Subcutaneous abdominal adipose tissue (tissue), 5 donors: ENCODE measurements around the gene NHERF2.

ENCODE experiments used
- H3K27ac ChIP-seq: one replicate; pipeline ENCODE4 v1.7.0; 2013; ENCODE audit warnings: low read depth, mild to moderate bottlenecking, inconsistent platforms, low read length, moderate library complexity
- H3K27me3 ChIP-seq, 5 donors: one replicate each; pipeline ENCODE4 v1.7.0; 2013; ENCODE audit warnings: low read length in 5 of 5, inconsistent platforms in 1 of 5; ENCODE audit not compliant: control insufficient read depth in 5 of 5, insufficient read depth in 4 of 5
- H3K36me3 ChIP-seq, 5 donors: one replicate each; pipeline ENCODE4 v1.7.0; 2013; ENCODE audit warnings: low read length in 5 of 5; ENCODE audit not compliant: control insufficient read depth in 5 of 5, insufficient read depth in 5 of 5
- H3K4me1 ChIP-seq, 5 donors: one replicate each; pipeline ENCODE4 v1.7.0; 2013; ENCODE audit warnings: low read length in 5 of 5, mild to moderate bottlenecking in 3 of 5, moderate library complexity in 1 of 5; ENCODE audit not compliant: control insufficient read depth in 5 of 5, insufficient read depth in 5 of 5
- H3K4me3 ChIP-seq, 5 donors: one replicate each; pipeline ENCODE4 v1.7.0; 2013; ENCODE audit warnings: low read length in 5 of 5, low read depth in 1 of 5
- H3K9ac ChIP-seq, 5 donors: one replicate each; pipeline ENCODE4 v1.7.0; 2013; ENCODE audit warnings: low read length in 5 of 5, mild to moderate bottlenecking in 4 of 5, moderate library complexity in 3 of 5
- H3K9me3 ChIP-seq, 5 donors: one replicate each; pipeline ENCODE4 v1.7.0; 2013; ENCODE audit warnings: low read length in 5 of 5; ENCODE audit not compliant: control insufficient read depth in 5 of 5
- donor health status: healthy.
- donor health status: healthy.
- donor health status: healthy.
- donor health status: healthy.
- donor health status: healthy.

Gene NHERF2

GRCh38 chr16:1998852-1999801 lies 27.6 kb upstream of the NHERF2 start:
- Histone ChIP-seq H3K4me1 (peaks cover 0 to 28% (median 24%) of the 10 kb centered on the region in 5 donors), H3K9me3 (no peaks in the 10 kb centered on the region), H3K27me3 (no peaks in the 10 kb centered on the region), H3K36me3 (peaks cover 0 to 67% (median 59%) of the 10 kb centered on the region in 5 donors), H3K27ac (no peak overlapping the region), H3K9ac (no peak overlapping the region), H3K4me3 (no peak overlapping the region)

- Histone ChIP-seq H3K4me1 (peaks cover 0 to 37% (median 32%) of the 10 kb centered on the region in 5 donors), H3K9me3 (no peaks in the 10 kb centered on the region), H3K4me3 (no peak overlapping the region), H3K36me3 (peaks cover 0 to 67% (median 59%) of the 10 kb centered on the region in 5 donors), H3K9ac (no peak overlapping the region), H3K27me3 (no peaks in the 10 kb centered on the region), H3K27ac (no peak overlapping the region)
Observed at GRCh38 chr16:1999866-2000514, 26.7 kb upstream of the NHERF2 start.

DNA sequence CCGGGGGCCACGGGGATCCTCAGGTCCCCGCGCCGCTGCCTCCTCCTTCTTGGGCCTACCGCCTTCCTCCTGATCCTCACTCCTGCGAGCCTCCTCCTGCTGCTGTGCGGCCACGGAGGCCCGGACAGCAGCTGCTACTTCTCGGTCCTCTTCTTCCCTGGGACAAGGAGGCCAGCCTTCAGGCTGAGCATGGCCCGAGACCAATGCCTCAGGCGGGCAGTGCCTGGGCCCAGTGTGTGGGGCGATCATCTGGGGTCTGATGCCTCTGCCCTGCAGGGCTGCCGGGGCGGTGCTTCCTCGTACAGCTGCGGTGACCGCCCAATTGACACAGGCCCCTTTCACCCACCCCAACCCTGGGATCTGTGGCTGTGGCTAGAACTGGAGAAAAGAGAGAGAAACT lies 25.7 kb upstream of the NHERF2 start:
- Histone ChIP-seq H3K27ac (no peak overlapping the region), H3K9me3 (no peaks in the 10 kb centered on the region), H3K4me1 (peaks cover 0 to 48% (median 32%) of the 10 kb centered on the region in 5 donors), H3K9ac (no peak overlapping the region), H3K36me3 (peaks cover 0 to 67% (median 58%) of the 10 kb centered on the region in 5 donors), H3K27me3 (no peaks in the 10 kb centered on the region), H3K4me3 (no peak overlapping the region)

- Histone ChIP-seq H3K27me3 (no peaks in the 10 kb centered on the region), H3K4me1 (peaks cover 0 to 52% (median 35%) of the 10 kb centered on the region in 5 donors), H3K27ac (no peak overlapping the region), H3K9me3 (no peaks in the 10 kb centered on the region), H3K36me3 (peaks cover 0 to 67% (median 58%) of the 10 kb centered on the region in 5 donors), H3K4me3 (no peak overlapping the region), H3K9ac (no peak overlapping the region)
Observed at GRCh38 chr16:2001456-2002355, 25.0 kb upstream of the NHERF2 start.

GRCh38 chr16:2002406-2003230 lies 24.1 kb upstream of the NHERF2 start:
- H3K4me1 ChIP-seq, result peaks cover 5 to 53% (median 41%) of the 10 kb centered on the region in 5 donors
- peaks cover 0 to 58% (median 53%) of the 10 kb centered on the region in 5 donors for H3K36me3 ChIP-seq
- H3K9me3 ChIP-seq, result no peaks in the 10 kb centered on the region
- H3K9ac ChIP-seq, result no peak overlapping the region
- no peaks in the 10 kb centered on the region for H3K27me3 ChIP-seq
- no peak overlapping the region for H3K27ac ChIP-seq
- no peak overlapping the region for H3K4me3 ChIP-seq

GRCh38 chr16:2003231-2003826 lies 23.4 kb upstream of the NHERF2 start:
- H3K4me1 ChIP-seq, result peaks cover 7 to 53% (median 49%) of the 10 kb centered on the region in 5 donors
- no peaks in the 10 kb centered on the region for H3K9me3 ChIP-seq
- no peaks in the 10 kb centered on the region for H3K27me3 ChIP-seq
- H3K4me3 ChIP-seq, result no peak overlapping the region
- peaks cover 0 to 51% (median 47%) of the 10 kb centered on the region in 5 donors for H3K36me3 ChIP-seq
- no peak overlapping the region for H3K9ac ChIP-seq
- H3K27ac ChIP-seq, result no peak overlapping the region

DNA sequence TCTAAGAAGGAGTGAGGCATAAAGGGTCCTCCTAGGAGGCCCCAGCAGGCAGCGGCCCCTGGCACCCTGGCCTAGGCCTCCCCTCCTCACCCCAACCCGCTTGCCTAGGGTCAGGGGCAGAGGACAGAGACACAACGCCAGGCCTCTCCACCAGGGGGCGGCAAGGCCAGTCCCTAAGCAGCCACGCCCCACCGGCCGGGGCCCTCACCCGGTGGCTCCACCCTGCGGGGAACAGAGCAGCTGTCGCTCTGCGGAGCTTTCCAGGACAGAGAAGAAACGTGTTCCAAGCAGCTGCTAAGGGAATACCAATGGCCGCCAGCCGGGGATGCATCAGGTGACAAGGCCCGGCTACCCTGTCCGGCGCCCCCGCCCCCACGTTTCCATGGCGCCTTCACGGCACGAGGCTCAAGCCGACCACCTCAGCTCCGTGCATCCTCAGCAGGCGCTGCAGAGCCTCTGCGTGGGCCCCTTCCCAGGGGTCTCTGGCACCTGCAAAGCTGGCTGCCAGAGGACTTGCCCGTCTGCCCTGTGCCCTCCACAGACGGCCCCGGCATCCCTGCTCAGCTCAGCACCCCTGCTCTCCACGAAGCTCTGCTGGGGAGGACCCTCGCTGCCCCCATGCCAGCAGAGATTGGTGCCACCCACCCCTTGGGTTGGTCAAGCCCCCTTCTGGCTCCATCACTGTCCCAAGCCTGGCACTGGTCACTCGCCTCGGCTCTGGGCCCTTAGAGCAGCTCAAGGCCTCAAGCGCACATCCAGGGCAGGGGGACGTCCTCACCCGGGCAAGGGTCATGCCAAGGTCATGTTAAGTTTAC lies 22.7 kb upstream of the NHERF2 start:
- Histone ChIP-seq H3K4me1 (peaks cover 11 to 59% (median 56%) of the 10 kb centered on the region in 5 donors), H3K9ac (no peak overlapping the region), H3K27me3 (no peaks in the 10 kb centered on the region), H3K27ac (no peak overlapping the region), H3K36me3 (peaks cover 0 to 45% (median 44%) of the 10 kb centered on the region in 5 donors), H3K9me3 (no peaks in the 10 kb centered on the region), H3K4me3 (peak overlapping the region in 2 of 5 donors; percentile 25 to 43)

DNA sequence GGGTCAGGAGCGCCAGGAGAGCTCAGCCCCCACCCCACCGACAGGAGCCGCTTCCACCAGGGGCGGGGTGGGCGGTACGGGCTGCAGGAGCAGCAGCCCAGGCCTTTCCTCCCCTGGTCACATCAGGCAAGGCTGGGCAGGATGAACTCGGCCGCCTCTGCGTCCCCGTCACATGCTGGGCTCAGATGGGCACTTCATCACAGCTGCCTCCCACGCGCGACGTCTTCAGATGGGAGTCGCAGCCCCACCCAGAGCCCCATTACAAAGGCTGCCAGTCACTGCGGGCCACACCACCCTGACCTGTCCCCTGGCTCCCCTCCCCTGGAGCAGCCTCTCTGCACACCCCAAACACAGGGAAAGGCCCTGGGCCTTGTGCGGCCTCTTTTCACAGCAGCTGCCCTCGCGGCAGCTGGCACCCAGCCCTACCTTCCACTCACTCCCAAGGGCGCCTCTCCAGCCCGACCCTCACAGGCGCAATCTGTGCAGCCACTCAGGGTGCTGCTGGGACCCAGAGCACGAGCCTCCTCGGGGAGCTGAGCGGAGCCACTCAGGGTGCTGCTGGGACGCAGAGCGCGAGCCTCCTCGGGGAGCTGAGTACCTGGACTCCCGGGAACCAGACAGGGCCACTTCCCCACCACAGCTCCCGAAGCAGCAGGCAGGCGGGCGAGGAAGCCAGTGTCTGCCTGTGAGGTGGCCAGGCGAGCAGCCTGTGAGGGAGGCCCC lies 21.7 kb upstream of the NHERF2 start:
- Histone ChIP-seq H3K27ac (no peak overlapping the region), H3K4me1 (peaks cover 11 to 63% (median 58%) of the 10 kb centered on the region in 5 donors), H3K9ac (peak overlapping the region in 1 of 5 donors; percentile 46), H3K27me3 (no peaks in the 10 kb centered on the region), H3K4me3 (no peak overlapping the region), H3K36me3 (peaks cover 0 to 36% (median 35%) of the 10 kb centered on the region in 5 donors), H3K9me3 (no peaks in the 10 kb centered on the region)
